ENCODE results near the gene CA14.

DNA sequence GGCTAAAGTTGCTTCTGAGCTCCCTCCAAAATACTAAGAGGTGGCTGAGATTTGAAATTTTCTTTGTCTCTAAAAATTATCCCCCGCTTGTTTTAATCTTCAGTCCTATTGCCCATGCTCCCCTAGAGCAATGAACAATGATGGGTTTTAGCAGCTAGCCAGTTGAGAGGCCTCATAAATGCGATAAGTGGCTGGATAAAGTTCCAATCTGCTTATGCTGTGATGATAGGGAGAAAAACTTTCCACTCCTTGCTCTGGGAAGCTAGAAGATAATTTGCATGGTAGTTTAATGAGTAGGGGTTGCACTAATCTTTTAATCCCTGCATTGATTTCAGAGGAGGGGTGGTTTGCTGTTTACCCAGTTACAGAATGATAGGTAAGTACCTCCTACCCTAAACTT lies 54.2 kb downstream of the CA14 start:
- TF ChIP-seq, protein P1, sequence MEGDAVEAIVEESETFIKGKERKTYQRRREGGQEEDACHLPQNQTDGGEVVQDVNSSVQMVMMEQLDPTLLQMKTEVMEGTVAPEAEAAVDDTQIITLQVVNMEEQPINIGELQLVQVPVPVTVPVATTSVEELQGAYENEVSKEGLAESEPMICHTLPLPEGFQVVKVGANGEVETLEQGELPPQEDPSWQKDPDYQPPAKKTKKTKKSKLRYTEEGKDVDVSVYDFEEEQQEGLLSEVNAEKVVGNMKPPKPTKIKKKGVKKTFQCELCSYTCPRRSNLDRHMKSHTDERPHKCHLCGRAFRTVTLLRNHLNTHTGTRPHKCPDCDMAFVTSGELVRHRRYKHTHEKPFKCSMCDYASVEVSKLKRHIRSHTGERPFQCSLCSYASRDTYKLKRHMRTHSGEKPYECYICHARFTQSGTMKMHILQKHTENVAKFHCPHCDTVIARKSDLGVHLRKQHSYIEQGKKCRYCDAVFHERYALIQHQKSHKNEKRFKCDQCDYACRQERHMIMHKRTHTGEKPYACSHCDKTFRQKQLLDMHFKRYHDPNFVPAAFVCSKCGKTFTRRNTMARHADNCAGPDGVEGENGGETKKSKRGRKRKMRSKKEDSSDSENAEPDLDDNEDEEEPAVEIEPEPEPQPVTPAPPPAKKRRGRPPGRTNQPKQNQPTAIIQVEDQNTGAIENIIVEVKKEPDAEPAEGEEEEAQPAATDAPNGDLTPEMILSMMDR (IDR thresholded peaks at IDR 0.05), result no peak
- no peak for TF ChIP-seq POLR2A (IDR thresholded peaks at IDR 0.05)

Measured in upper lobe of left lung (tissue), 4 donors.